Activated CD8-positive, alpha-beta T cell treated with anti-CD3 and anti-CD28 coated beads, Interleukin-2, amount 10 ng/mL, durations not matched to agents 7 days and 5 days (primary cell): ENCODE results near the gene SNED1. TPM values are rescaled to one million over a fixed set of nuclear protein-coding genes. Genes with fewer than 3 reads are reported as not detected.
A peak's percentile ranks its signal among the peaks of the same experiment; 100 is the strongest.

ENCODE experiments used
- ATAC-seq: fragments of 150-1000 bp; cut with Tn5 transposase; one replicate; pipeline ENCODE4 v1.10.0; 2021; ENCODE audit warnings: moderate library complexity
- CTCF ChIA-PET: fragments of 350-600 bp; sonication (Branson Sonifier 250); formaldehyde crosslinking; loops from one replicate; lab custom pipeline; 2021; ENCODE audit warnings: antibody characterized with exemption; lab: Charles Lee
- POLR2A ChIA-PET: fragments of 350-600 bp; sonication (Branson Sonifier 250); formaldehyde crosslinking; loops from one replicate; lab custom pipeline; 2021; ENCODE audit warnings: antibody characterized with exemption; lab: Charles Lee
- DNase-seq: peaks from one replicate; pipeline ENCODE4 v3.0.0-alpha.2; 2020
- H3K27ac Mint-ChIP-seq: one replicate; pipeline ENCODE4 v1.8.0; 2021; ENCODE audit warnings: mild to moderate bottlenecking, mixed read lengths
- H3K27me3 Mint-ChIP-seq: one replicate; pipeline ENCODE4 v1.8.0; 2021; ENCODE audit warnings: low read depth, mixed read lengths
- H3K36me3 Mint-ChIP-seq: one replicate; pipeline ENCODE4 v1.8.0; 2021; ENCODE audit warnings: low read depth, mixed read lengths
- H3K4me1 Mint-ChIP-seq: one replicate; pipeline ENCODE4 v1.8.0; 2021; ENCODE audit warnings: low read depth, mixed read lengths
- H3K4me3 Mint-ChIP-seq: one replicate; pipeline ENCODE4 v1.8.0; 2021; ENCODE audit warnings: mild to moderate bottlenecking, mixed read lengths
- H3K9me3 Mint-ChIP-seq: one replicate; pipeline ENCODE4 v1.8.0; 2022; ENCODE audit warnings: mixed read lengths; ENCODE audit not compliant: insufficient read depth
- total RNA-seq, 2 experiments: library from RNA; stranded (reverse); gene quantifications; one replicate each; pipeline ENCODE4 v1.2.3, GENCODE V29; 2021

The SNED1 gene
- total RNA-seq, 2 experiments from 2014 or later: 3.4 to 3.5 TPM

DNA sequence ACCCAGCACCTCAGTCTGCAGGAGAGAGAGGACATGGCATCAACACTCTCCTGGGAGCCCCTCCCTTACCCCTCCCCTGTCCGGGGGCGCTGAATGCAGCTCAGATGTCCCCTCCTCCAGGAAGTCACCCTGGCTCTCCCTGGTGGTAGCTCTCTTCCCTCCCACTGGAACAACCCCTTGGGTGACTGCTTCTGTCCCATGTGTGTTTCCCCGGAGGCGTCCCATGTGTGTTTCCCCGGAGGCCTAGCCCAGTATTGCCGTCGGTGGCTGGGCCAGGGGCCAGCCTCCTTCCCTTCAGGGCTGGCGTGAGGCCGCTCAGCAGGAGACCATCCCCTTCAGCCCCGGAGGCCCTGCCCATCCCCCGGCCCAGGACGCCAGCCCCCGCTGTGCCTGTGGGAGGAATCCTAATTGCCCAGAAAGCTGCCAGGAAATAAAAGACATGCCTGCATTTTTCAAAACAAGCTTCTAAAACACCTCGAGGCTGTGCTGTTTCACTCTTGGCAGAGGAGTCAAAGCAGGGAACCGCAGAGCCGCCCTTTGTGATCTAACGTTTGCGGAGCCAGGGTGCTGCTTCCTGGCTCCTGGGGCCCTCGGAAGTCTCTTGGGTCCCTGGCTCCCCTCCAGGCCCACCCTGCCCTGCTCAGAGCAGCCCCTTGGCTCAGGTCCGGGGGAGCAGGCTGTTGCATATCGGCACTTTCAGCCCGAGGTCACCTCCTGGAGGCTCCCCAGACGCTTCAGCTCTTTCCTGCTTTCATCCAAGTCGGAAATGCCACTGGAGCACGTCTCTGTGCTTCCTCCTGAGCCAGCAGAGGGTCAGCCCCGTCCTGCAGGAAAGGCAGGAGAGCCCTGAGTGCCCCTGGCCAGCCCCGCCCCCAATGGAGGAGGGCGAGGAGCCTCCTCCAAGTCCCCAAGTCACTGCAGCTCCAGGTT is 11.4 kb downstream of the SNED1 start:
- no peaks in the 10 kb centered on the region for H3K36me3 Mint-ChIP-seq
- H3K4me3 Mint-ChIP-seq: peak overlapping the region; percentile 48
- H3K27ac Mint-ChIP-seq: peak overlapping the region; percentile 82
- ATAC-seq (peak; percentile 83), DNase-seq (peak; percentile 69)
- H3K4me1 Mint-ChIP-seq: peaks cover 21% of the 10 kb centered on the region
- CTCF ChIA-PET: interaction anchor here (0.6 to 1.8 kb wide), 7 partner anchors 8 to 103 kb away, joined by 3 to 4 read pairs (median 4); no protein-coding TSS in a partner anchor
- H3K27me3 Mint-ChIP-seq: peaks cover 5% of the 10 kb centered on the region
- peaks cover 12% of the 10 kb centered on the region for H3K9me3 Mint-ChIP-seq
- POLR2A ChIA-PET: interaction anchor here (0.6 to 1.2 kb wide), 3 partner anchors 28 to 440 kb away, joined by 3 read pairs; partner anchors contain the start of gene MTERF4

DNA sequence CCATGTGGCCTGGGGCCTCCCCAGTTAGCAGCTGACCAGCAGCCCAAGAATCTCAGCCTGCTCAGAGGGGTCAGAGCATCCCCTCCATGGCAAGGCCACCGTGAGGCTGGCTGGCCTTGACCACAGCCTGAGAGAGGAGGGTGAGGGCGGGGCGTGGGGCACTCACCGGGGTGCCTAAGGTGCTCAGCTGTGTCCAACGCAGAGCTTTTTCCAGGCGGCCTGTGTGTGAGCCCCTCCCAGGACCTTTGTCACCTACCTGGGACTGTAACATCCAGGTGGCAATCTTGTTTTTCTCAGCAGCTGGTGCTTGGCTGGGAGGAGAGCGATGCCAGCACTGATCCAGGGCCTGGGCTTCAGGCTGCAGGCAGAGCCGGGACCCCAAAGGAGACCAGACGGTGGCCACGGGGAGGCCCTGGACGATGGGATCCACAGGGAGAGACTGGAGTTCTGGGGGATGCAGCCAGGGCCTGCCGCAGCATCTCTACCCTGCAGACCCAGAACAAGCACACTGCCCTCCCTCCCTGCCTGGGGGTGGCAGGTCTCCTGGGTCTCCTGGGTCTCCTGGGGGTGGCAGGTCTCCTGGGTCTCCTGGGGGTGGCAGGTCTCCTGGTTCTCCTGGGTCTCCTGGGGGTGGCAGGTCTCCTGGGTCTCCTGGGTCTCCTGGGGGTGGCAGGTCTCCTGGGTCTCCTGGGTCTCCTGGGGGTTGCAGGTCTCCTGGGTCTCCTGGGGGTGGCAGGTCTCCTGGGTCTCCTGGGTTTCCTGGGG is 12.3 kb downstream of the SNED1 start:
- POLR2A ChIA-PET: interaction anchor here (1.2 kb wide), 1 partner anchor 91 kb away, joined by 3 read pairs; the partner anchor contains the start of gene MTERF4
- Mint-ChIP-seq H3K4me1 (peaks cover 21% of the 10 kb centered on the region), H3K9me3 (peaks cover 6% of the 10 kb centered on the region), H3K27me3 (peaks cover 5% of the 10 kb centered on the region), H3K4me3 (peak overlapping the region; percentile 48), H3K36me3 (no peaks in the 10 kb centered on the region), H3K27ac (peak overlapping the region; percentile 82)
- CTCF ChIA-PET: interaction anchor here (1.1 to 1.8 kb wide), 3 partner anchors 27 to 96 kb away, joined by 3 to 4 read pairs (median 4); no protein-coding TSS in a partner anchor
- DNase-seq: no peak
- no peak for ATAC-seq

DNA sequence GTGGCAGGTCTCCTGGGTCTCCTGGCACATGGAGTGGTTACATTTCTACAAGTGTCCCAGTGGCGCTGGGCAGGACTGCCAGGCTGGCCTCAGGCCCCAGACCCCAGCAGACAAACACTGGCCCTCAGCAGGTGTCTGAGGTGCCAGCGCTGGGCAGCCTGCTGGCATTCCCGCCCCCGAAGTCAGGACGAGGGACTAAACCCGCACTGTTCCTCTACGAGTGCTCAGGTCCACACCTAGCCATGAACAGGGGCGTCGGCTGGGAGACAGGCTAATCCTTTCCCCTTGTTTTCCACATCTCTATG is 12.8 kb downstream of the SNED1 start:
- ChIA-PET POLR2A (no interaction called here), CTCF (no interaction called here)
- Mint-ChIP-seq H3K4me3 (no peak overlapping the region), H3K27ac (no peak overlapping the region), H3K36me3 (no peaks in the 10 kb centered on the region), H3K9me3 (peaks cover under 1% of the 10 kb centered on the region), H3K27me3 (peaks cover 5% of the 10 kb centered on the region), H3K4me1 (peaks cover 21% of the 10 kb centered on the region)
- DNase-seq: no peak
- ATAC-seq: no peak

DNA sequence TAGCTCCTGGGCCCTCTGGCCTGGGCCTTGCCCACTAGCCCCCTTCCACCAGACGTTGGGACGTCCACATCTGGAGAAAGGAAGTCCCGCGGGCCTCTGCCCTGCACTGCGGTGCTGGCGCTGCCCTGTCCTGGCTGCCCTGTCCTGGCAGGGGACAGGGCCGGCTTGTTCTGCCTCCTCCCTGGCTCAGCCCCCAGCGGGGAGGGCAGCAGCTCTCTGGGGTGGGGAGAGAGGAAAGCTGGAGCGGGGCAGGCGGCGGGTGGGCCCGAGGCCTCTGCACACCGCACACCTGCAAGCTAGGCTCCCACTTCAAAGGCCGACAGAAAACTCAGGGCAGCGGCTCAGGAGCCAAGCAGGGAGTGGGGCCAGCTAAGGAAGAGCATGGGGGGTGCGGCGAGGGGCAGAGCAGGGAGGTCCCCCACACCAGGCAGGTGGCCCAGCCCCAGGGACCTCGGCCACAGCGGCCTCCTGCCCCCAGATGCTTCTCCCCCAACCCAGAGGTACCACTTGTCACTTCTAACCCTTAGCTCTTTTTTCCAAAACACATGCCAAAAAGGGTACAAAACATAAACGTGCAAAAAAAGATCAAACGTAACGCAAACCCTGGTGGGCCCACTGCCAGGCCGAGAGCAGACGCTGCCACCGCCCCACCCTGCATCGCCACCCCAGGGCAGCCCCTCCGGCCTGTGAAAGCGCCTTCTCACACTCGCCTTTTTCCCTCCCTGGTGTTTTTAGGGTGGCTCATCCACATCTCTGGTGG is 13.5 kb downstream of the SNED1 start:
- Mint-ChIP-seq H3K4me3 (no peak overlapping the region), H3K36me3 (no peaks in the 10 kb centered on the region), H3K27ac (no peak overlapping the region), H3K27me3 (peaks cover 4% of the 10 kb centered on the region), H3K4me1 (peaks cover 21% of the 10 kb centered on the region), H3K9me3 (no peaks in the 10 kb centered on the region)
- DNase-seq: no peak
- CTCF ChIA-PET: no interaction called here
- POLR2A ChIA-PET: no interaction called here
- no peak for ATAC-seq

DNA sequence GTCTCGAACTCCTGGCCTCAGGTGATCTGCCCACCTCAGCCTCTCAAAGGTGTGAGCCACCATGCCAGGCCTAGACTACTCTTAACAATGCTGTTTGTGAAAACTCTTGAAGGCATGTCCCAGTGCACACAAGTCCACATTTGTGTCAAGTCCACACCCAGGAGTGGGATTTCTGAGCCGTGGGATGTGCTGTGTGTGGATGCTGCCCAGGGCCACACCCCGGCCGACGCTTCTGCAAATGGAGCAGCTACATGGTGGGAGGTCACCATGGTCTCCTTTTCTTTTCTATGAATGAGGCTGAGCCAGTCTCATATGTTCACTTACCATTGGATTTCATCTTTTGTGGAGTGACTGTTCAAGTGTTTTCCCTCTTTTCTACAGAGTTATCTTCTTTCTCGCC is 15.8 kb downstream of the SNED1 start:
- ChIA-PET POLR2A (no interaction called here), CTCF (no interaction called here)
- no peak overlapping the region for H3K27ac Mint-ChIP-seq
- H3K9me3 Mint-ChIP-seq: no peaks in the 10 kb centered on the region
- DNase-seq (no peak), ATAC-seq (no peak)
- H3K4me3 Mint-ChIP-seq: no peak overlapping the region
- H3K36me3 Mint-ChIP-seq: no peaks in the 10 kb centered on the region
- peaks cover 15% of the 10 kb centered on the region for H3K4me1 Mint-ChIP-seq
- peaks cover 2% of the 10 kb centered on the region for H3K27me3 Mint-ChIP-seq

DNA sequence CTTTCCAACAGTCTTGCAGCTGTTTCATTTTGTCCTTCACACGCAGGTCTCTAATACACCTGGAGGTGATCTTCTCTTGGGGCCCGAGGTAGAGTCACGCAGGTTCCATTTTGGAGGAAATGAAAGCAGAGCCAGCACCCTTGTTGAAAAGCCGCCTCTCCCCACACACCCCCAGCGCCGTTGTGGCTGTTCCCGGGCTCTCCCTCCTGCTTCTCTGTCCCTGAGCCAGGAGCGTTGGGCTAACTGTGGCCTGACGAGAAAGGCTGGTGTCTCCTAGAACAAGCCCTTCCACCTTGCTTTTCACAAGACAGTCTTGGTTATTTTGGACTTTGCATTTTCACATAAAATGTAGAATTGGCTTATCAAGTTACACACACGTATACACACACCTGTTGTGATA is 16.3 kb downstream of the SNED1 start:
- peaks cover 10% of the 10 kb centered on the region for H3K4me1 Mint-ChIP-seq
- no peaks in the 10 kb centered on the region for H3K9me3 Mint-ChIP-seq
- no peak for DNase-seq
- H3K36me3 Mint-ChIP-seq: no peaks in the 10 kb centered on the region
- no peak overlapping the region for H3K4me3 Mint-ChIP-seq
- POLR2A ChIA-PET: no interaction called here
- no peak overlapping the region for H3K27ac Mint-ChIP-seq
- CTCF ChIA-PET: no interaction called here
- no peak for ATAC-seq
- peaks cover 2% of the 10 kb centered on the region for H3K27me3 Mint-ChIP-seq

DNA sequence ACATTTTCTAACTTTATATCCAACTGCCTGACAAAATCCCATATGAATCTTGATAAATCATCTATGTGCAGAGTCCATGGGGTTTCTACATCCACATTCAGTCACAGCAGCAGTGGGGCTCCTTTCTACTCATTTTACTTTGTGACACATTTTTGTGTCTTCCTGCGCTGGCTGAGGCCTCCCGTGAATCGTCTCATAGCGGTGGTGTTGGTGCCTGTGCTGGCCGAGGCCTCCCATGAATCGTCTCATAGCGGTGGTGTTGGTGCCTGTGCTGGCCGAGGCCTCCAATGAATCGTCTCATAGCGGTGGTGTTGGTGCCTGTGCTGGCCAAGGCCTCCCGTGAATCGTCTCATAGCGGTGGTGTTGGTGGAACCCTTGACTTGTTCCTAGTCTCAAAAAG is 17.0 kb downstream of the SNED1 start:
- H3K4me1 Mint-ChIP-seq: peaks cover 3% of the 10 kb centered on the region
- DNase-seq (no peak), ATAC-seq (no peak)
- no peaks in the 10 kb centered on the region for H3K36me3 Mint-ChIP-seq
- no peaks in the 10 kb centered on the region for H3K9me3 Mint-ChIP-seq
- ChIA-PET POLR2A (no interaction called here), CTCF (no interaction called here)
- peaks cover 2% of the 10 kb centered on the region for H3K27me3 Mint-ChIP-seq
- no peak overlapping the region for H3K4me3 Mint-ChIP-seq
- no peak overlapping the region for H3K27ac Mint-ChIP-seq

DNA sequence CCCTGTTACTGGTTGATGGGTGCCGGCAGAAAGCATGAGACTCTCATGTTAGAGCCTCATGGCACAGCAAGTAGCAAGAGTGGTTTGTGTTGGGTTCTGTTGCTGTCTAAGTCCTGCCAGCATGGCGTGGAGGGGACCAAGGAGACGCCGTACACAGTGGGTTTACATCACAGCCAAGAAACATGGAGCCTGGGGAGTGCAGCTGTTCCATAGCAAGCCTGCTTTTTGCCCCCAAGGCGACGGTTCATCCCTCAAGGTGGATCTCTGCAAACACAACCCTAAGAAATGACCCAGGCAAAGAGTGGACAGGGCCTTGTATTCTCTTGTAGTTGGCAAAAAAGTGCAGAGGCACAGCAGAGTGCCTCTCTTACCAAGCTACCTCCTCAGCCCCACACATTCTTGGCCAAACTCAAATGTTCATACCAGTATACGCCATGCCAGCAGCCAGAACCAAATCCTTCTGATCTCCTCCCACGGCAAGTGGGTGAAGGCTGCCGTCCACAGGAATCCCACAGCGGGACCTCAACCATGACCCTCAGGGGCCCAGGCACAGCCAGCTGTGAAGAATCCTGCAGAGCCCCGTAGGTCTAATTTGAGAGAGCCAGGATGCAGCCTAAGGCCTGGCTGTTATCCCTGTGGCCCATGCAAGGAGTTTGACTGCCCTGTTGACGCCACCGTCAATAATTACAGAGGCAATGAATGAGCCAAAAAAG is 19.0 kb downstream of the SNED1 start:
- Mint-ChIP-seq H3K9me3 (no peaks in the 10 kb centered on the region), H3K27me3 (peaks cover 3% of the 10 kb centered on the region), H3K4me1 (no peaks in the 10 kb centered on the region), H3K27ac (no peak overlapping the region), H3K4me3 (no peak overlapping the region), H3K36me3 (no peaks in the 10 kb centered on the region)
- ChIA-PET CTCF (interaction anchor here (1.8 kb wide), 1 partner anchor 8 kb away, joined by 4 read pairs; no protein-coding TSS in a partner anchor), POLR2A (no interaction called here)
- ATAC-seq (no peak), DNase-seq (no peak)

DNA sequence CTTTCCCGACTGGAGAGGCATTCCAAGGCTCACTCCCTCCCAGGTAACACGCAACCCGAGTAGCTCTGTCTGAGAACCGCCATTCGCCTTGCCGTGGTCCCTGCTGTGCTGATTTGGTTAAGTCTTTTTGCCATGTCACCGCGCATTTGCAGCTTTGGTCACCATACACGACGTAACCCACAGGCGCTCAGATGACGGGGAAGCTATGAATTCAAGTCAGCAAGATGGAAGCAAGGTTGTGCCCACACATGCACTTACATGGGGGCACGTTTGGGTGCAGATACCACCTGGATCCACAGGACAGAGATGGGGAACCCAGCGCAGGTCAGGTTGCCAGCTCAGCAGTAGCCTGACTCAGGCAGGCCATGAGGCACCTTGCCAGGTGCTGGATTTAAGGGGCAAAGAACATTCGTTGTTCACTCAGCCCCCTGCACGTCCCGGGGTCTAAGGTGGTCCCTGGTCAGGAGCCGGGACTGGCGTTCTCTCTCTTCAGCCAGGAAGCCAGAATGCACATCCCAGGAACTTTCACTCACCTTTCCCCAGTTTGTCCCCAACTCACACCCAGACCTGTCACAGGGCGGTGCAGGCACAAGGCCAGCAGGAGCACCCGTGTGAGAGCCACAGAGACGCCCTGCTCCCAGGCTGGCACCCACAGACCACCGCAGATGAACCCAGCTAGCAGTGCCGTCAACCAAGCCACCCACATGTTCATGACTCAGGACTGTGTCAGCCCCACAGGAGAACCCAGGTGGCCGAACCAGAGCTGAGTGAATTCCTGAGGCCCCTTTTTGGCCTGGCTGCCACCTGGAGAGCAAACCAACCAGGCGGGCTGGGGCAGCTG is 19.9 kb downstream of the SNED1 start:
- Mint-ChIP-seq H3K36me3 (no peaks in the 10 kb centered on the region), H3K9me3 (no peaks in the 10 kb centered on the region), H3K4me3 (no peak overlapping the region), H3K27me3 (peaks cover 4% of the 10 kb centered on the region), H3K27ac (no peak overlapping the region), H3K4me1 (no peaks in the 10 kb centered on the region)
- POLR2A ChIA-PET: no interaction called here
- no peak for ATAC-seq
- CTCF ChIA-PET: interaction anchor here (1.8 kb wide), 1 partner anchor 9 kb away, joined by 4 read pairs; no protein-coding TSS in a partner anchor
- peak; percentile 4 for DNase-seq

DNA sequence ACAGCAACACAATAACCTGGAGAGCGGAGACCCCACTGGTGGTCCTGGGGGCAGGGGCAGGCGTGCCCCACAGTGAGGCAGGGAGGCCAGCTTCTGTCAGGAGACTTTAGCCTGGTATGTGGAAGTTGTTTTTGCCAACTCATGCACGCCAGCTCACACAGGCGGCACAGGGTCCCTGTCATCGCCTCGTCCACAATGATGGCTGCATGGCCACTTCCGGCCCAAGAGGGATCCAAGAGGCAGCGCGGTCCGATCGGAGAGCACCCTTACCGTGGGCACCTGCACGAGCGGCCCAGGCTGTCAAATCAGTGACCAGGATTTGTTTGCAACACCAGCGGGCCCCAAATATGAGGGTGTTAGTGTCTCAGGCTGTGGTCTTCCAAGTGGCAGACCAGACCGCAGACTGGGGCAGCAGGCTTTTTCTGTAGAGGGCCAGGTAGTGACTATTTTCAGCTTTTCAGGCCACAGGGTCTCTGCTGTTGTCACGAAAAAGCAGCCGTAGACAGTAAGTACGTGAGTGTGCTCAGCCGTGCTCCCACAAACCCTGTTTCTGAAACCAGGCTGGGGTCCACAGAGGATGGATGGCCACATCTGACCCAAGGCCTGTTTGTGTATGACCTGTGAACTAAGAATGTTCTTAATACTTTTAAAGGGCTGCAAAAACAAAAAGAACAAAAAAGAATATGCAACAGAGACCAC is 21.2 kb downstream of the SNED1 start:
- CTCF ChIA-PET: no interaction called here
- POLR2A ChIA-PET: no interaction called here
- Mint-ChIP-seq H3K4me3 (no peak overlapping the region), H3K27ac (no peak overlapping the region), H3K36me3 (no peaks in the 10 kb centered on the region), H3K9me3 (no peaks in the 10 kb centered on the region), H3K27me3 (peaks cover 2% of the 10 kb centered on the region), H3K4me1 (no peaks in the 10 kb centered on the region)
- no peak for ATAC-seq
- DNase-seq: peak; percentile 5
